Hematopoietic multipotent progenitor cell treated with erythropoietin and hydrocortisone succinate and interleukin-3 and kit ligand, for 4 days (in vitro differentiated cells): ENCODE results near the gene EML4.

ENCODE experiments used
- DNase-seq: peaks from one replicate; pipeline ENCODE4 v3.0.0-alpha.2; 2015

The EML4 gene

GRCh38 chr2:42267530-42267929 lies 98.4 kb downstream of the EML4 start:
- DNase-seq = no peak

- no peak for DNase-seq
These were observed 99.5 kb downstream of the EML4 start for GRCh38 chr2:42268528-42269151.

- no peak for DNase-seq
These were observed 101.6 kb downstream of the EML4 start for GRCh38 chr2:42270757-42271156.

- DNase-seq = peak; percentile 12
These were observed 102.1 kb downstream of the EML4 start for GRCh38 chr2:42271246-42271645.

- DNase-seq = no peak
These were observed 105.7 kb downstream of the EML4 start for GRCh38 chr2:42274863-42275262.

- DNase-seq = no peak
These were observed 112.4 kb downstream of the EML4 start for GRCh38 chr2:42281416-42282081.

- DNase-seq = no peak
These were observed 114.9 kb downstream of the EML4 start for GRCh38 chr2:42284019-42284418.

GRCh38 chr2:42286268-42286946 lies 117.3 kb downstream of the EML4 start:
- no peak for DNase-seq

GRCh38 chr2:42288811-42289210 lies 119.7 kb downstream of the EML4 start:
- DNase-seq = no peak

- DNase-seq = no peak
These were observed 120.1 kb downstream of the EML4 start for GRCh38 chr2:42289222-42289621.

- no peak for DNase-seq
These were observed 120.9 kb downstream of the EML4 start for GRCh38 chr2:42290005-42290404.

GRCh38 chr2:42293019-42293418 lies 123.9 kb downstream of the EML4 start:
- DNase-seq = no peak

- DNase-seq = no peak
These were observed 127.1 kb downstream of the EML4 start for GRCh38 chr2:42296226-42296625.

GRCh38 chr2:42297322-42297936 lies 128.3 kb downstream of the EML4 start:
- no peak for DNase-seq

- DNase-seq = no peak
These were observed 129.0 kb downstream of the EML4 start for GRCh38 chr2:42298132-42298531.

GRCh38 chr2:42298996-42299754 lies 130.0 kb downstream of the EML4 start:
- no peak for DNase-seq

- DNase-seq = no peak
These were observed 131.4 kb downstream of the EML4 start for GRCh38 chr2:42300527-42300926.

GRCh38 chr2:42303252-42303651 lies 134.1 kb downstream of the EML4 start:
- no peak for DNase-seq

- DNase-seq = no peak
These were observed 135.0 kb downstream of the EML4 start for GRCh38 chr2:42304059-42304713.

GRCh38 chr2:42307180-42307579 lies 138.0 kb downstream of the EML4 start:
- DNase-seq = no peak

- DNase-seq = no peak
These were observed 140.2 kb downstream of the EML4 start for GRCh38 chr2:42309366-42309765.

- DNase-seq = no peak
These were observed 140.9 kb downstream of the EML4 start for GRCh38 chr2:42310007-42310515.
